ENCODE data around the gene WHRN.

GRCh38 chr9:114389612-114390368 is 115.5 kb downstream of the WHRN start:
- TF ChIP-seq SIN3A (IDR thresholded peaks at IDR 0.05; ENCODE audit: borderline replicate concordance, insufficient read depth, low read length) (no peak), TAF1 (IDR thresholded peaks at IDR 0.05; ENCODE audit: borderline replicate concordance, insufficient read depth, low read length) (no peak)
